ENCODE results near the gene PCDHGA1.
A peak's percentile ranks its signal among the peaks of the same experiment; 100 is the strongest.
"Not testable (repeated sequence)": the region's sequence is repeated elsewhere in the genome, so short reads cannot be mapped to it uniquely, and the experiment has no call there.

PCDHGA1 gene

DNA sequence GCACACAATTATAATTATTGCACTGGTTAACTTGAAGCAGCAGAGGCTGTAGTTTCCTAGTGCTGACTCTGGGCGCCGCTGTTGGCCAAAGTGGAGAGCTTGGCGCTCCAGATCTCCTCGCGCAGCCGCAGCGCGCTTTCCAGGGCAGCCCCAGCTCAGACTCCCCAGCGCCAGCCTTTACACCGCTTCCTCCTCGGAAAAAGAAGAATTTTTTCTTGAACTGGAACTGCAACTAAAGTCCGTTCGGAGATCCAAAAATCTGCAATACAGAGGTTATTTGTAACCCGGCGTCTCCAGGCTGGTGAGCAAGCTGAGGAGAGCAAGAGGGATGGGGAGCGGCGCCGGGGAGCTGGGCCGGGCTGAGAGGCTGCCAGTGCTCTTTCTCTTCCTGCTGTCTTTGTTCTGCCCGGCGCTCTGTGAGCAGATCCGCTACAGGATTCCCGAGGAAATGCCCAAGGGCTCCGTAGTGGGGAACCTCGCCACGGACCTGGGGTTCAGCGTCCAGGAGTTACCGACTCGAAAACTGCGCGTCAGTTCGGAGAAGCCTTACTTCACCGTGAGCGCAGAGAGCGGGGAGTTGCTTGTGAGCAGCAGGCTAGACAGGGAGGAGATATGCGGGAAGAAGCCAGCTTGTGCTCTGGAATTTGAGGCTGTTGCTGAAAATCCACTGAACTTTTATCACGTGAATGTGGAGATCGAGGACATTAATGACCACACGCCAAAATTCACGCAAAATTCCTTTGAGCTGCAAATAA is 57.4 kb downstream of the PCDHGA1 start, which contains the start of gene PCDHGB4:
Gene PCDHGB4, plus strand, starts transcription at position 142 of the 755 bp plus-strand sequence. Its CDS starts 187 bp downstream, at position 329.
- not testable (repeated sequence) for H3K4me3 Mint-ChIP-seq; H3K27ac Mint-ChIP-seq; H3K36me3 Mint-ChIP-seq; DNase-seq (ENCODE audit: low spot score in 2 of 2); H3K4me1 Mint-ChIP-seq
- ATAC-seq = peak; percentile 53
- peaks cover 16% of the 10 kb centered on the region for H3K9me3 Mint-ChIP-seq

DNA sequence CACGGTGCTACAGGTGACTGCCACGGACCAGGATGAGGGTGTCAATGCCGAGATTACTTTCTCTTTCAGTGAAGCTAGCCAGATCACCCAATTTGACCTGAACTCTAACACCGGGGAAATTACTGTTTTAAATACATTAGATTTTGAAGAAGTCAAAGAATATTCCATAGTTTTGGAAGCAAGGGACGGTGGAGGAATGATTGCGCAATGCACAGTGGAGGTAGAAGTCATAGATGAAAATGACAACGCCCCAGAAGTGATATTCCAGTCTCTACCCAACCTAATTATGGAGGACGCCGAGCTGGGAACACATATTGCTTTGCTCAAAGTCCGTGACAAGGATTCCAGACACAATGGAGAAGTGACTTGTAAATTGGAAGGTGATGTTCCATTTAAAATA is 58.3 kb downstream of the PCDHGA1 start:
- peaks cover 13% of the 10 kb centered on the region for H3K9me3 Mint-ChIP-seq
- no peaks in the 10 kb centered on the region for H3K4me1 Mint-ChIP-seq
- DNase-seq (ENCODE audit: low spot score in 2 of 2) (no peak), ATAC-seq (no peak)
- H3K36me3 Mint-ChIP-seq = no peaks in the 10 kb centered on the region
- no peak overlapping the region for H3K4me3 Mint-ChIP-seq
- H3K27ac Mint-ChIP-seq = no peak overlapping the region

DNA sequence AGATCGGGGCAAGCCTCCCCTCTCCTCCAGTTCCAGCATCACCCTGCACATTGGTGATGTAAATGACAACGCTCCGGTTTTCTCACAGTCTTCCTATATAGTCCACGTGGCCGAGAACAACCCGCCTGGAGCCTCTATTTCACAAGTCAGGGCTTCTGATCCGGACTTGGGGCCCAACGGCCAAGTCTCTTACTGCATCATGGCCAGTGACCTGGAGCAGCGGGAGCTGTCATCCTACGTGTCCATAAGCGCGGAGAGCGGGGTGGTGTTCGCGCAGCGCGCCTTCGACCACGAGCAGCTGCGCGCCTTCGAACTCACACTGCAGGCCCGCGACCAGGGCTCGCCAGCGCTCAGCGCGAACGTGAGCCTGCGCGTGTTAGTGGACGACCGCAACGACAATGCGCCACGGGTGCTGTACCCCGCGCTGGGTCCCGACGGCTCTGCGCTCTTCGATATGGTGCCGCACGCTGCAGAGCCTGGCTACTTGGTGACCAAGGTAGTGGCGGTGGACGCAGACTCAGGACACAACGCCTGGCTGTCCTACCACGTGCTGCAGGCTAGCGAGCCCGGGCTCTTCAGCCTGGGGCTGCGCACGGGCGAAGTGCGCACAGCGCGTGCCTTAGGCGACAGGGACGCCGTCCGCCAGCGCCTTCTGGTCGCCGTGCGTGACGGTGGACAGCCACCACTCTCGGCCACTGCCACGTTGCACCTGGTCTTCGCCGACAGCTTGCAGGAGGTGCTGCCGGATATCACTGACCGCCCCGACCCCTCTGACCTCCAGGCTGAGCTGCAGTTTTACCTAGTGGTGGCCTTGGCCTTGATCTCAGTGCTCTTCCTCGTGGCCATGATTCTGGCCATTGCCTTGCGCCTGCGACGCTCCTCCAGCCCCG is 59.1 kb downstream of the PCDHGA1 start:
- H3K4me3 Mint-ChIP-seq = no peak overlapping the region
- no peak for DNase-seq (ENCODE audit: low spot score in 2 of 2)
- H3K9me3 Mint-ChIP-seq = peaks cover 16% of the 10 kb centered on the region
- H3K27ac Mint-ChIP-seq = no peak overlapping the region
- peaks cover 5% of the 10 kb centered on the region for H3K36me3 Mint-ChIP-seq
- ATAC-seq = no peak
- H3K4me1 Mint-ChIP-seq = no peaks in the 10 kb centered on the region

DNA sequence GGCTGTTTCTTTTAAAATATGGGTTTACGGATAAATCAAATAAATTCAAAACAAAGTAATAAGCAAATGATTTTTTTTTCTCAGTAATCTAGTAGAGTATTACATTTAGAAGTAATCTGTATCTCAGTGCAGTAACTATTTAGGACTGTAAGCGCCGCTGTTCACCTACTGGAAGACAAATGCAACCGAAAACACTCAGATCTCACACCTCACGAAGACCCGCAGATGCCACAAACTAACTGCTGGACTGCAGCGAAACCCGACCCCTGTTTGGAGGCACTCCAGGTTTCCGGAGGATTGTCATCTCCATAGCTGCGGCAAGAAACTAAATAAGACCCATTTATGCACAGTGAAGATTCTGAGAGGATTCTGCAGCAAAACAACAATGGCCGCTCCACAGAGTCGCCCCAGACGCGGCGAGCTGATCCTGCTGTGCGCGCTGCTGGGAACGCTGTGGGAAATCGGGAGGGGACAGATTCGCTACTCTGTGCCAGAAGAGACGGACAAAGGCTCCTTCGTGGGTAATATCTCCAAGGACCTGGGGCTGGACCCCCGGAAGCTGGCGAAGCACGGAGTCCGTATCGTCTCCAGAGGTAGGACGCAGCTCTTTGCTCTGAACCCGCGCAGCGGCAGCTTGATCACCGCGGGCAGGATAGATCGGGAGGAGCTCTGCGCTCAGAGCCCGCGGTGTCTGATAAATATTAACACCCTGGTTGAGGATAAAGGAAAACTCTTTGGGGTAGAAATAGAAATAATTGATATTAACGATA is 62.3 kb downstream of the PCDHGA1 start, which contains the start of gene PCDHGA8:
Gene PCDHGA8, plus strand, starts transcription at position 205 of the 770 bp plus-strand sequence. Its CDS starts 181 bp downstream, at position 386.
- Mint-ChIP-seq H3K27ac (no peak within 1 kb of the TSS), H3K9me3 (peaks cover 16% of the 10 kb centered on the region)

DNA sequence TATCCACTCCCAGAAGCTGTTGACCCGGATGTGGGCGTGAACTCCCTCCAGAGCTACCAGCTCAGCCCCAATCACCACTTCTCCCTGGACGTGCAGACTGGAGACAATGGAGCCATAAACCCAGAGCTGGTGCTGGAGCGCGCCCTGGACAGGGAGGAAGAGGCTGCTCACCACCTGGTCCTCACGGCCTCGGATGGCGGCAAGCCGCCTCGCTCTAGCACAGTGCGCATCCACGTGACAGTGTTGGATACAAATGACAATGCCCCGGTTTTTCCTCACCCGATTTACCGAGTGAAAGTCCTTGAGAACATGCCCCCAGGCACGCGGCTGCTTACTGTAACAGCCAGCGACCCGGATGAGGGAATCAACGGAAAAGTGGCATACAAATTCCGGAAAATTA is 63.0 kb downstream of the PCDHGA1 start:
- DNase-seq (ENCODE audit: low spot score in 2 of 2) (no peak), ATAC-seq (no peak)
- Mint-ChIP-seq H3K4me3 (no peak overlapping the region), H3K36me3 (peaks cover 5% of the 10 kb centered on the region), H3K9me3 (peaks cover 16% of the 10 kb centered on the region), H3K27ac (no peak overlapping the region), H3K4me1 (no peaks in the 10 kb centered on the region)

More for the DNA sequence above, 62.3 kb downstream of the PCDHGA1 start, which contains the start of gene PCDHGA8:
- ATAC-seq = no peak
- peaks cover 5% of the 10 kb centered on the region for H3K36me3 Mint-ChIP-seq
- H3K4me3 Mint-ChIP-seq = no peak within 1 kb of the TSS
- no peaks in the 10 kb centered on the region for H3K4me1 Mint-ChIP-seq
- no peak for DNase-seq (ENCODE audit: low spot score in 2 of 2)

DNA sequence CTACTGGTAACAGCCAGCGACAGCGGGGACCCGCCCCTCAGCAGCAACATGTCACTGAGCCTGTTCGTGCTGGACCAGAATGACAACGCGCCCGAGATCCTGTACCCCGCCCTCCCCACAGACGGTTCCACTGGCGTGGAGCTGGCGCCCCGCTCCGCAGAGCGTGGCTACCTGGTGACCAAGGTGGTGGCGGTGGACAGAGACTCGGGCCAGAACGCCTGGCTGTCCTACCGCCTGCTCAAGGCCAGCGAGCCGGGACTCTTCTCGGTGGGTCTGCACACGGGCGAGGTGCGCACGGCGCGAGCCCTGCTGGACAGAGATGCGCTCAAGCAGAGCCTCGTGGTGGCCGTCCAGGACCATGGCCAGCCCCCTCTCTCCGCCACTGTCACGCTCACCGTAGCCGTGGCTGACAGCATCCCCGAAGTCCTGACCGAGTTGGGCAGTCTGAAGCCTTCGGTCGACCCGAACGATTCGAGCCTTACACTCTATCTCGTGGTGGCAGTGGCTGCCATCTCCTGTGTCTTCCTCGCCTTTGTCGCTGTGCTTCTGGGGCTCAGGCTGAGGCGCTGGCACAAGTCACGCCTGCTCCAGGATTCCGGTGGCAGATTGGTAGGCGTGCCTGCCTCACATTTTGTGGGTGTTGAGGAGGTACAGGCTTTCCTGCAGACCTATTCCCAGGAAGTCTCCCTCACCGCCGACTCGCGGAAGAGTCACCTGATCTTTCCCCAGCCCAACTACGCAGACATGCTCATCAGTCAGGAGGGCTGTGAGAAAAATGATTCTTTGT is 64.3 kb downstream of the PCDHGA1 start:
- not testable (repeated sequence) for H3K4me3 Mint-ChIP-seq; DNase-seq (ENCODE audit: low spot score in 2 of 2); H3K27ac Mint-ChIP-seq; H3K36me3 Mint-ChIP-seq; ATAC-seq; H3K4me1 Mint-ChIP-seq
- peaks cover 12% of the 10 kb centered on the region for H3K9me3 Mint-ChIP-seq

DNA sequence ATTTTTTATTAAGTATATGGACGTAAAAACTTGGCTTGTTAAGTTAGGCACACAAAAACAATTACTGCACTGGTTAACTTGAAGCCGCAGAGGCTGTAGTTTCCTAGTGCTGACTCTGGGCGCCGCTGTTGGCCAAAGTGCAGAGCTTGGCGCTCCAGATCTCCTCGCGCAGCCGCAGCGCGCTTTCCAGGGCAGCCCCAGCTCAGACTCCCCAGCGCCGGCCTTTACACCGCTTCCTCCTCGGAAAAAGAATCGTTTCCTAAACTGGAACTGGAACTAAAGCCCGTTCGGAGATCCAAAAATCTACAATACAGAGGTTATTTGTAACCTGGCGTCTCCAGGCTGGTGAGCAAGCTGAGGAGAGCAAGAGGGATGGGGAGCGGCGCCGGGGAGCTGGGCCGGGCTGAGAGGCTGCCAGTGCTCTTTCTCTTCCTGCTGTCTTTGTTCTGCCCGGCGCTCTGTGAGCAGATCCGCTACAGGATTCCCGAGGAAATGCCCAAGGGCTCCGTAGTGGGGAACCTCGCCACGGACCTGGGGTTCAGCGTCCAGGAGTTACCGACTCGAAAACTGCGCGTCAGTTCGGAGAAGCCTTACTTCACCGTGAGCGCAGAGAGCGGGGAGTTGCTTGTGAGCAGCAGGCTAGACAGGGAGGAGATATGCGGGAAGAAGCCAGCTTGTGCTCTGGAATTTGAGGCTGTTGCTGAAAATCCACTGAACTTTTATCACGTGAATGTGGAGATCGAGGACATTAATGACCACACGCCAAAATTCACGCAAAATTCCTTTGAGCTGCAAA is 67.6 kb downstream of the PCDHGA1 start, which contains the start of gene PCDHGB5:
Gene PCDHGB5, plus strand, starts transcription at position 192 of the 796 bp plus-strand sequence. Its CDS starts 181 bp downstream, at position 373.
- not testable (repeated sequence) for DNase-seq (ENCODE audit: low spot score in 2 of 2); H3K36me3 Mint-ChIP-seq; H3K4me1 Mint-ChIP-seq; H3K27ac Mint-ChIP-seq; H3K9me3 Mint-ChIP-seq
- H3K4me3 Mint-ChIP-seq = peak within 1 kb of the TSS; percentile 36
- peak; percentile 78 for ATAC-seq

DNA sequence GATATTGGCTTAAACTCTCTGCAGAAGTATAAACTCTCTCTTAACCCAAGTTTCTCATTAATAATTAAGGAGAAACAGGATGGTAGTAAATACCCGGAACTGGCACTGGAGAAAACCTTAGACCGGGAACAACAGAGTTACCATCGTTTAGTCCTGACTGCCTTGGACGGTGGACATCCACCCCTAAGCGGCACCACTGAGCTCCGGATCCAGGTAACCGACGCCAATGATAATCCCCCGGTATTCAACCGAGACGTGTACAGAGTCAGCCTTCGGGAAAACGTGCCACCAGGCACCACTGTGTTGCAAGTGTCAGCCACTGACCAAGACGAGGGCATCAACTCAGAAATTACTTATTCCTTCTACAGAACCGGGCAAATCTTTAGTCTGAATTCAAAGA is 68.3 kb downstream of the PCDHGA1 start:
- Mint-ChIP-seq H3K36me3 (peaks cover 5% of the 10 kb centered on the region), H3K9me3 (peaks cover 7% of the 10 kb centered on the region), H3K27ac (no peak overlapping the region), H3K4me3 (no peak overlapping the region), H3K4me1 (no peaks in the 10 kb centered on the region)
- ATAC-seq (no peak), DNase-seq (ENCODE audit: low spot score in 2 of 2) (no peak)

DNA sequence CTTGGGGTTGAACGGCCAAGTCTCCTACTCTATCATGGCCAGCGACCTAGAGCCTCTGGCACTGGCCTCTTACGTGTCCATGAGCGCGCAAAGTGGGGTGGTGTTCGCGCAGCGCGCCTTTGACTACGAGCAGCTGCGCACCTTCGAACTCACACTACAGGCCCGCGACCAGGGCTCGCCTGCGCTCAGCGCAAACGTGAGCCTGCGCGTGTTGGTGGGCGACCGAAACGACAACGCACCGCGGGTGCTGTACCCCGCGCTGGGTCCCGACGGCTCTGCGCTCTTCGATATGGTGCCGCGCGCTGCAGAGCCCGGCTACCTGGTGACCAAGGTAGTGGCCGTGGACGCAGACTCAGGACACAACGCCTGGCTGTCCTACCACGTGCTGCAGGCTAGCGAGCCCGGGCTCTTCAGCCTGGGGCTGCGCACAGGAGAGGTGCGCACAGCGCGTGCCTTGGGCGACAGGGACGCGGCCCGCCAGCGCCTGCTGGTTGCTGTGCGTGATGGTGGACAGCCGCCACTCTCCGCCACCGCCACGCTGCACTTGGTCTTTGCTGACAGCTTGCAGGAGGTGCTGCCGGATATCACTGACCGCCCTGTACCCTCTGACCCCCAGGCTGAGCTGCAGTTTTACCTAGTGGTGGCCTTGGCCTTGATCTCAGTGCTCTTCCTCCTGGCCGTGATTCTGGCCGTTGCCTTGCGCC is 69.4 kb downstream of the PCDHGA1 start:
- H3K27ac Mint-ChIP-seq = no peak overlapping the region
- no peak for DNase-seq (ENCODE audit: low spot score in 2 of 2)
- peaks cover 6% of the 10 kb centered on the region for H3K9me3 Mint-ChIP-seq
- no peak overlapping the region for H3K4me3 Mint-ChIP-seq
- H3K4me1 Mint-ChIP-seq = no peaks in the 10 kb centered on the region
- no peaks in the 10 kb centered on the region for H3K36me3 Mint-ChIP-seq
- ATAC-seq = no peak

DNA sequence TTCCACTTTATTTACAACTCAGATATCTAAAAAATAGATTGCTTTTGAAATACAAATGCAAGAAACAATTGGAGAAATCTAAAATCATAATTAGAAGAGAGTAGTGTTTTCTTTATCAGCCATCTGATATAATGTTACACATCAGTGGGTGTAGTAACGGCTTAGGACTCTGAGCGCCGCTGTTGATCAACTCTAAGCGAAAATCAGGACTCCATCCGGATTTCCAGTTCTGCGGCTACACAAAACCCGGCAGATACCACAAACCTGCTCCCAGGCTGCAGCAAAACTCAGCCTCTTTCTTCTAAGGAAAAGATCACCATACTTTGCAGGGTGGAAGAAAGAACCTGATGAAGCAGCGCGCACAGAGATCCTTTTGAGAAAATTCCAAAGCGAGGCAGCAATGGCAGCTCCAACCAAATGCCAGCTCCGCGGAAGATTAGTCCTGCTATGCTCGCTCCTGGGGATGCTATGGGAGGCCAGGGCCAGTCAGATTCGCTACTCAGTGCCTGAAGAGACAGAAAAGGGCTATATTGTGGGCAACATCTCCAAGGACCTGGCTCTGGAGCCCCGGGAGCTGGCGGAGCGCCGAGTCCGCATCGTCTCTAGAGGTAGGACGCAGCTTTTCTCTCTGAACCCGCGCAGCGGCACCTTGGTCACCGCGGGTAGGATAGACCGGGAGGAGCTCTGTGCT is 72.4 kb downstream of the PCDHGA1 start, which contains the start of gene PCDHGA9:
Gene PCDHGA9, plus strand, starts transcription at position 226 of the 691 bp plus-strand sequence. Its CDS starts 175 bp downstream, at position 401.
- Mint-ChIP-seq H3K27ac (no peak within 1 kb of the TSS), H3K4me3 (peak within 1 kb of the TSS; percentile 15), H3K4me1 (no peaks in the 10 kb centered on the region), H3K9me3 (peaks cover 12% of the 10 kb centered on the region), H3K36me3 (no peaks in the 10 kb centered on the region)
- no peak for DNase-seq (ENCODE audit: low spot score in 2 of 2)
- no peak for ATAC-seq

DNA sequence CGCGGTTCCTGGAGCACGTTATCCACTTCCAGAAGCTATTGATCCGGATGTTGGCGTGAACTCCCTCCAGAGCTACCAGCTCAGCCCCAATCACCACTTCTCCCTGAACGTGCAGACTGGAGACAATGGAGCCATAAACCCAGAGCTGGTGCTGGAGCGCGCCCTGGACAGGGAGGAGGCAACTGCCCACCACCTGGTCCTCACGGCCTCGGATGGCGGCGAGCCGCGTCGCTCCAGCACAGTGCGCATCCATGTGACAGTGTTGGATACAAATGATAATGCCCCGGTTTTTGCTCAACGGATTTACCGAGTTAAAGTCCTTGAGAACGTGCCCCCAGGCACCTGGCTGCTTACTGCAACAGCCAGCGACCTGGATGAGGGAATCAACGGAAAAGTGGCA is 73.1 kb downstream of the PCDHGA1 start:
- DNase-seq (ENCODE audit: low spot score in 2 of 2) (no peak), ATAC-seq (no peak)
- Mint-ChIP-seq H3K4me1 (no peaks in the 10 kb centered on the region), H3K36me3 (no peaks in the 10 kb centered on the region), H3K27ac (no peak overlapping the region), H3K9me3 (peaks cover 12% of the 10 kb centered on the region), H3K4me3 (no peak overlapping the region)

DNA sequence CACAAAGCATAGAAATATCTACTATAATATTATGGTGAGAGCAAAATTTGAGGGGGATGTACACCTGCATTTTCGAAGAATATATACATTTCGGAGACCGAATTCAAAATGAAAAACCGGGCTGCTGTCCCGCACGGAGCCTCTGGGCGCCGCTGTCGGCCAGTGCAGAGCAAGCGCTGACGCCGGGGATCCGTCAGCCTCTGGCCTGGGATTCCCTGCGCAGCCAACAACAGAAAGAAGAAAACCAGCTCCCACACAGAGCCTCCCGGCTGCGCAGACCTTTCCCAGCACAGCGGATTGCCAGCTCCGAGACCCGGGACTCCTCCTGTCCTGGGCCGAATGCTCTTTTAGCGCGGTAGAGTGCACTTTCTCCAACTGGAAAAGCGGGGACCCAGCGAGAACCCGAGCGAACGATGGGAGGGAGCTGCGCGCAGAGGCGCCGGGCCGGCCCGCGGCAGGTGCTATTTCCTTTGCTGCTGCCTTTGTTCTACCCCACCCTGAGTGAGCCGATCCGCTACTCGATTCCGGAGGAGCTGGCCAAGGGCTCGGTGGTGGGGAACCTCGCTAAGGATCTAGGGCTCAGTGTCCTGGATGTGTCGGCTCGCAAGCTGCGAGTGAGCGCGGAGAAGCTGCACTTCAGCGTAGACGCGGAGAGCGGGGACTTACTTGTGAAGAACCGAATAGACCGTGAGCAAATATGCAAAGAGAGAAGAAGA is 77.6 kb downstream of the PCDHGA1 start, which contains the start of gene PCDHGB6:
Gene PCDHGB6, plus strand, starts transcription at position 232 of the 716 bp plus-strand sequence. Its CDS starts 182 bp downstream, at position 414.
- ATAC-seq = peak; percentile 54
- Mint-ChIP-seq H3K9me3 (peaks cover 15% of the 10 kb centered on the region), H3K4me3 (peak within 1 kb of the TSS; percentile 38)
- H3K36me3 Mint-ChIP-seq; H3K4me1 Mint-ChIP-seq; H3K27ac Mint-ChIP-seq; DNase-seq (ENCODE audit: low spot score in 2 of 2): not testable (repeated sequence)
